A673 (cell line): Measurements from ENCODE around the gene DOCK4. TPM values are rescaled to one million over a fixed set of nuclear protein-coding genes. Genes with fewer than 3 reads are reported as not detected.

ENCODE experiments used
- BruUV-seq: library from RNA; stranded (reverse); fragments of 400-500 nt; replicated peaks from 2 replicates; lab custom pipeline; 2021; lab: Mats Ljungman, UMichigan
- CTCF ChIA-PET: fragments of 300-600 bp; sonication (Branson Sonifier 250); formaldehyde crosslinking; loops from one replicate; lab custom pipeline; 2022; ENCODE audit warnings: antibody characterized with exemption; lab: Charles Lee
- POLR2A ChIA-PET: fragments of 300-600 bp; sonication (Branson Sonifier 250); formaldehyde crosslinking; loops from one replicate; lab custom pipeline; 2022; ENCODE audit warnings: antibody characterized with exemption; ENCODE audit not compliant: low non-redundant PET; lab: Charles Lee
- DNase-seq: peaks from one replicate; pipeline ENCODE4 v3.0.0-alpha.2; 2015; ENCODE audit warnings: low spot score
- H3K27ac ChIP-seq: fragments of 200-600 bp; sonication (generic); 2 replicates; pipeline ENCODE4 v1.5.1; 2016; ENCODE audit warnings: mixed run types, low read depth, mild to moderate bottlenecking, mixed read lengths, antibody characterized with exemption, low read length; ENCODE audit not compliant: poor library complexity, severe bottlenecking
- H3K27me3 ChIP-seq: fragments of 200-600 bp; sonication (generic); replicated peaks from 2 replicates; pipeline ENCODE4 v1.6.1; 2017; ENCODE audit warnings: mixed run types, low read depth, mild to moderate bottlenecking, mixed read lengths, antibody characterized with exemption, low read length; ENCODE audit not compliant: insufficient read depth, poor library complexity
- H3K36me3 ChIP-seq: fragments of 200-600 bp; sonication (generic); 2 replicates; pipeline ENCODE4 v1.6.1; 2016; ENCODE audit warnings: mixed run types, mild to moderate bottlenecking, mixed read lengths, antibody characterized with exemption, low read length; ENCODE audit not compliant: insufficient read depth, poor library complexity, severe bottlenecking
- H3K4me1 ChIP-seq: fragments of 200-600 bp; sonication (generic); 2 replicates; pipeline ENCODE4 v1.6.1; 2017; ENCODE audit warnings: mixed run types, mild to moderate bottlenecking, mixed read lengths, antibody characterized with exemption, low read length; ENCODE audit not compliant: insufficient read depth, poor library complexity, severe bottlenecking
- H3K4me3 ChIP-seq: fragments of 200-600 bp; sonication (generic); 2 replicates; pipeline ENCODE4 v1.5.1; 2016; ENCODE audit warnings: low read depth, mixed run types, mild to moderate bottlenecking, mixed read lengths, low read length; ENCODE audit not compliant: poor library complexity, severe bottlenecking
- H3K9me3 ChIP-seq: fragments of 200-600 bp; sonication (generic); 2 replicates; pipeline ENCODE4 v1.6.1; 2016; ENCODE audit warnings: mixed run types, low read depth, mild to moderate bottlenecking, mixed read lengths, antibody characterized with exemption, low read length; ENCODE audit not compliant: poor library complexity, severe bottlenecking
- EZH2 ChIP-seq: fragments of 200-600 bp; sonication (generic); IDR thresholded peaks from 2 replicates; pipeline ENCODE4 v1.6.1; 2017; ENCODE audit warnings: borderline replicate concordance, low read depth, mild to moderate bottlenecking, mixed read lengths, antibody characterized with exemption, low read length; ENCODE audit not compliant: poor library complexity, severe bottlenecking
- intact Hi-C: fragments of 100-400 bp; cut with micrococcal nuclease; formaldehyde crosslinking; loops from one replicate; pipeline ENCODE4 v1.10.0; 2022; ENCODE audit not compliant: unreplicated experiment
- total RNA-seq: library from RNA; stranded (reverse); gene quantifications from 2 replicates; pipeline ENCODE4 v1.2.3, GENCODE V29; 2021
- TF ChIP-seq, protein P1 (sequence below): fragments of 300-800, 200-600 bp; sonication (generic); conservative IDR thresholded peaks from 2 replicates; pipeline ENCODE4 v1.5.1; 2017; ENCODE audit warnings: low read depth, mild to moderate bottlenecking, antibody characterized with exemption, low read length, moderate library complexity, mixed read lengths

Gene DOCK4
- total RNA-seq, 1 experiment from 2014 or later: 28.5 TPM

GRCh38 chr7:111931958-111932357, 274.2 kb downstream of the DOCK4 start:
- intact Hi-C loops: no loop called here
- CTCF ChIA-PET: no interaction called here
- H3K9me3 ChIP-seq: no peaks in the 10 kb centered on the region
- BruUV-seq: no TSS peak
- TF ChIP-seq, protein P1, sequence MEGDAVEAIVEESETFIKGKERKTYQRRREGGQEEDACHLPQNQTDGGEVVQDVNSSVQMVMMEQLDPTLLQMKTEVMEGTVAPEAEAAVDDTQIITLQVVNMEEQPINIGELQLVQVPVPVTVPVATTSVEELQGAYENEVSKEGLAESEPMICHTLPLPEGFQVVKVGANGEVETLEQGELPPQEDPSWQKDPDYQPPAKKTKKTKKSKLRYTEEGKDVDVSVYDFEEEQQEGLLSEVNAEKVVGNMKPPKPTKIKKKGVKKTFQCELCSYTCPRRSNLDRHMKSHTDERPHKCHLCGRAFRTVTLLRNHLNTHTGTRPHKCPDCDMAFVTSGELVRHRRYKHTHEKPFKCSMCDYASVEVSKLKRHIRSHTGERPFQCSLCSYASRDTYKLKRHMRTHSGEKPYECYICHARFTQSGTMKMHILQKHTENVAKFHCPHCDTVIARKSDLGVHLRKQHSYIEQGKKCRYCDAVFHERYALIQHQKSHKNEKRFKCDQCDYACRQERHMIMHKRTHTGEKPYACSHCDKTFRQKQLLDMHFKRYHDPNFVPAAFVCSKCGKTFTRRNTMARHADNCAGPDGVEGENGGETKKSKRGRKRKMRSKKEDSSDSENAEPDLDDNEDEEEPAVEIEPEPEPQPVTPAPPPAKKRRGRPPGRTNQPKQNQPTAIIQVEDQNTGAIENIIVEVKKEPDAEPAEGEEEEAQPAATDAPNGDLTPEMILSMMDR: no peak
- no peak for TF ChIP-seq EZH2
- no peak for DNase-seq
- no peaks in the 10 kb centered on the region for H3K36me3 ChIP-seq
- H3K4me1 ChIP-seq: no peaks in the 10 kb centered on the region
- H3K27me3 ChIP-seq: no peaks in the 10 kb centered on the region
- POLR2A ChIA-PET: no interaction called here
- no peak overlapping the region for H3K27ac ChIP-seq
- no peak overlapping the region for H3K4me3 ChIP-seq

GRCh38 chr7:111931016-111931517, 275.1 kb downstream of the DOCK4 start:
- ChIA-PET CTCF (no interaction called here), POLR2A (no interaction called here)
- Histone ChIP-seq H3K27ac (no peak overlapping the region), H3K36me3 (no peaks in the 10 kb centered on the region), H3K27me3 (no peaks in the 10 kb centered on the region), H3K9me3 (no peaks in the 10 kb centered on the region), H3K4me3 (no peak overlapping the region), H3K4me1 (no peaks in the 10 kb centered on the region)
- BruUV-seq: no TSS peak
- DNase-seq: no peak
- TF ChIP-seq EZH2: no peak
- TF ChIP-seq, protein P1: no peak
- intact Hi-C loops: no loop called here

GRCh38 chr7:111929264-111929663, 276.9 kb downstream of the DOCK4 start:
- Histone ChIP-seq H3K9me3 (no peaks in the 10 kb centered on the region), H3K4me1 (no peaks in the 10 kb centered on the region), H3K36me3 (no peaks in the 10 kb centered on the region), H3K4me3 (no peak overlapping the region), H3K27ac (no peak overlapping the region), H3K27me3 (no peaks in the 10 kb centered on the region)
- DNase-seq: no peak
- no TSS peak for BruUV-seq
- ChIA-PET POLR2A (no interaction called here), CTCF (no interaction called here)
- intact Hi-C loops: no loop called here
- TF ChIP-seq EZH2: no peak
- TF ChIP-seq, protein P1: no peak
